GM18519 (cell line): ENCODE results near the gene LSAMP.
"Not testable (repeated sequence)": the region's sequence is repeated elsewhere in the genome, so short reads cannot be mapped to it uniquely, and the experiment has no call there.

Experiments used
- ATAC-seq: cut with Tn5 transposase; IDR thresholded peaks from one replicate; pipeline ENCODE4 v1.9.1; 2021; ENCODE audit warnings: mild to moderate bottlenecking, moderate library complexity; ENCODE audit not compliant: unreplicated experiment, low FRiP score

LSAMP gene

DNA sequence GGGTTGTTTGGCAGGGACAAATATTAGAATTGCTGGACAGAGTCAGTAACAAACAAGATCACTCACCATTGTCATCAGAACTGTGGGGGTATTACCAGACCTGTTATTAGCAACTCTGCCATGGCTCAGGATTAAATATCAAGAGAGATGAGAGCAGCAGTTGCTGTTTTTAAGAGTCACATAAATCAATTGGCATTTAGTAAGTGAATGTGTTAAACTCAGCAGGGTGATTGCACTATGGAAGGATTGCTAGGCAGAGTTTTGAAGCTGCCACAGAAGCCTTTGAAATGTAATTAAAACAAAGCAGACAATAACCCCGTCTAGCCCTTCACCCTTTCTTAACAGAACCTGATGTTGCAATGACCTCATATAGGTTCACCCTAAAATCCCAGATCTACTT is 583.2 kb downstream of the LSAMP start:
- no peak for ATAC-seq

DNA sequence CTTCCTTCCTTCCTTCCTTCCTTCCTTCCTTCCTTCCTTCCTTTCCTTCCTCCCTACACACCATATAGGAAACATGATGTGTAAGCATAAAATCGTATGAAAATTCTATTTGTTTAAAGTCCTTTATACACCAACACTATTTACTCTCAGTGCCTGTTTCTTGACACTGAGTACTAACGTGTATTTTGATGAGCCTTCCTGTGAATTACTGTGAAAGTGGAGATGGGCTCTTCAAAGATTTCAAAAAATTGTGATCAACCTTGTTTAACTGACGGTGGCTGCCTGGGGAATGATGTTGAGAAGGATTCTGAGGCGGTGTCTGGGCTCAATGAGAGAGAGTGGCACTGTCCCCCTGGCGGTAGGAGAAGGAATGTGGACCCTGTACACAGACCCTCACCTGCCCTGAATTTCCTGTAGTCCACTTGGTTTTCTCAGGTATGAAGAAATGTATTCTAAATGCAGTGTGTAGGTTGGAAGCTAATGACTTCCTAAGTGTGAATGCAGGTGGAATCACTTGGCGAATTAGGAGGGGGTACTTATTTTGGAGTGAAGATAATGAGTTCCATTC is 584.0 kb downstream of the LSAMP start:
- ATAC-seq = no peak

- no peak for ATAC-seq
Observed at GRCh38 chr3:115860766-115861165, 584.5 kb downstream of the LSAMP start.

GRCh38 chr3:115859002-115859807 is 586.1 kb downstream of the LSAMP start:
- ATAC-seq = no peak

DNA sequence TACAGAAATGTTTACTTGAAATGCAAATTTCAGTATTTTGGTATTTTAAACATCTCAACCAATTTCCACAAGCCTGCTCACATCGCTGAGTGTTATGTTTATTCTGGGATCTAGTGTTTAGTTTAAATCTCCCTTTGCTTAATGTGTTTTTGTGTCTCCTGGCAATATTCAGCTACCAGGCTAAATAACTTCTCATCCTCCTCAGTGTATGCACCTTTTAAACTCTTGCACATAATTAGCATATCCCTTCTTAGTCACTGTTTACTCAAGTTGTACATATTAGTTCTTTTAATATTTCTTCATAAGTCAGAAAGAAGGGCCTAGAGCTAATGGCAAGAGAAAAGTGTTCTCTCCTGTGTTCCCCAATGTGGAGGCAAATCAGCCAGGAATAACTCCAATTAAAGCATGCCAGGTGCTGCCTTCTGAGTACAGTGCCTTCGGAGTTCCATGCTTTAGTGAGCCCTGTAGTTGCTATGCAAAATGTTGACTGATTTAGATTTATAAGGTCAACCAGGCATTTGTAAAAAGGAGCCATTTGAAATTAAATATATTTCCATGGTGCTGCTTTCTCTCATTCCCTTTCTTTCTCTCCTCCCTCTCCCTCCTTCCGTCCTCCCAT is 587.7 kb downstream of the LSAMP start:
- ATAC-seq = no peak

DNA sequence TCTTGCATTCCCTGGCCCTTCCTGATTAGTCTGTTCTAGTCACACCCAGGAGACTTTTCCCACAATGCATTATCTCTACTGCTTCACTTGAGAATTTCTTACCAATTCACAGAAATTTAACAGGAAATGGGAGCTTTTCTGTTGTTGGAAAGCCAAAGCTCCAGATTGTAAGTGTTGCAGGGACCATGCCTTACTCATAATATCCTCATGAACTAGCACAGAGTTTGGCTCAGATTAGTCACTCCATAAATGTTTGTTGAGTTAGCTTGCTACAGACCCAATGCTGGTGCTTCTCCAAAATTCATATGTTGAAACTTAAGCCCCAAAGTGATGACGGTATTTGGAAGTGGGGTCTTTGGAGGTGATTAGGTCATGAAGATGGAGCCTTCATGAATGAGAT is 589.4 kb downstream of the LSAMP start:
- ATAC-seq = no peak

- no peak for ATAC-seq
Observed at GRCh38 chr3:115853104-115853503, 592.2 kb downstream of the LSAMP start.

GRCh38 chr3:115852278-115852677 is 593.0 kb downstream of the LSAMP start:
- no peak for ATAC-seq

- ATAC-seq = no peak
Observed at GRCh38 chr3:115851571-115851970, 593.7 kb downstream of the LSAMP start.

DNA sequence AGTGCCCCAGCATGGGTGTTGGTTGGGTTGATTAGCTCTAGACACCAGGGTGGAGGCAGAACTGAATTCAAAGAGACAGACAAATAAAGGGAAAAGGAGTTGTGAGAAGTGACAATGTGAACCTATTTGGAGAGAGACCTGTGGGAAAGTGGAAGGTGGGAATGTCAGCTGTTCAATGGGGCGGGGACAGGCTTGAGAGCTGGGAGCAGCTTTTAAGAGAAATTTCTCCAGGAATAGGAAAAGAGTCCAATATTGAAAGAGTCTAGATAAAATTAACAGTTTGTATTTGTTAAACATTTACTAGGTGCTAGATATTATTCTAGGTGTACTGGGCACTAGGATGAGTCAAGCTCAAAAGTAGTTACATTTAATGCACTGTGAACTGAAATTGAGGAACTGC is 596.6 kb downstream of the LSAMP start:
- ATAC-seq = no peak

DNA sequence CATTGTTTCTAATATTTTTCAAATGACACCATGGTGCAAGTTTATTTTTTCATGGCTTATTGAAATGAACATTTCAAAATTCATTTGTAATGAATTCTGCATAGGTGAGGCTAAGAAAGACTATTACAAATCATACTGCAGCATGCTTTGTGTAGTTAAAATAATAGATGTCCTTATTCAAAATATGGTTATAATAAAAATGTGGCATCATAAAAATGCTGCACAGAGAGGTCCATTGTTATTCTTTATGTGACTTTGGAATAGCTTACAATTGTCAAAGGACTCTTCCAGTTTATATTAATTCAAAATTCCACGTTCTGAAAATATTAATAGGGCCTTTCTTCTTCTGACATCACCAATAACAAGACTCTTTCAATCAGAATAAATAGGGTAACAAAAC is 599.3 kb downstream of the LSAMP start:
- ATAC-seq = no peak

DNA sequence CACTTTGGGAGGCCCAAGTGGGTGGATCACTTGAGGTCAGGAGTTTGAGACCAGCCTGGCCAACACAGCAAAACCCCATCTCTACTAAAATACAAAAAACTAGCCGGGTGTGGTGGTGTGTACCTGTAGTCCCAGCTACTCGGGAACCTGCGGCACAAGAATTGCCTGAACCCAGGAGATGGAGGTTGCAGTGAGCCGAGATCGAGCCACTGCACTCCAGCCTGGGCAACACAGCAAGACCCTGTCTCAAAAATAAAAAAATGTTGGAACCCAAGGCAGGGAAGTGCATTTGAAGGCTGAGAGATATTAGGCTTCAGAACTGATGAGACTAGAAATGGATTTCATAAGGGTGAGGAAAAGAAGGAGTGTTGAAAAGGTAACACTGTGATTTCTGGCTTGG is 600.6 kb downstream of the LSAMP start:
- not testable (repeated sequence) for ATAC-seq

DNA sequence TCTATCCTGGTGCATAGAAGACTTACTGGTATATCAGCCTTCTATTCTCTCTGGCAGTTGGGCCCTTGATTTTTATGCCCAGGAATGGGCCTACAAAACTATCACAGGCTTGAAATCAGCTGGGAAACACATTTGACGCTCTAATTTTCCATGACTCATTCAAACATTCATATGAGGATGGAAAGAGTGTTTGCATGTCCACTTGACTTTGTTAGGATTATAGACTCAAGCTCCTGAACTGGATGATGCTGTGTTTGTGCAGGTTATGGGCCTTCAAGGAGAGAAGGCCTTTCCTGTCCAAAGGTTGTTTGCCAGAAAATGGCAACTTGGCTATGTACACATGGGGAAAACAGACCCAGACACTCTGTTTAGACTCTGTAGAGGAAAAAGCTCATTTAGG is 602.1 kb downstream of the LSAMP start:
- no peak for ATAC-seq

DNA sequence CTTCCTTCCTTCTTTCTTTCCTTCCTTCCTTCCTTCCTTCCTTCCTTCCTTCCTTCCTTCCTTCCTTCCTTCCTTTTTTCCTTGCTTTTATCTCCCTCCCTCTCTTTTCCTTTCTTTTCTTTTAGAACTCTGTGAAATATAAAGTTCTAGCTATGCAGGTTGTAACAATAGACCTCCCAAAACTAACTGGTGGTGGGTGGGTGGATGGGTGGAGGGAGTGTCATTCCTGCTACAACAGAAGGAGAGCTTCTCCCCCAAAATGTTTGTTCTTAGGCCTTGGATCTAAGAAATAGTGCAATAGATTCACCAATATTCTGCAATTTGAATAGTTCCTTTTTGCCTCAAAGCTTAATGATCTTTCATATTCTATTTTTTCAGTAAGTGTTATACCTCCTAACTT is 606.0 kb downstream of the LSAMP start:
- no peak for ATAC-seq

DNA sequence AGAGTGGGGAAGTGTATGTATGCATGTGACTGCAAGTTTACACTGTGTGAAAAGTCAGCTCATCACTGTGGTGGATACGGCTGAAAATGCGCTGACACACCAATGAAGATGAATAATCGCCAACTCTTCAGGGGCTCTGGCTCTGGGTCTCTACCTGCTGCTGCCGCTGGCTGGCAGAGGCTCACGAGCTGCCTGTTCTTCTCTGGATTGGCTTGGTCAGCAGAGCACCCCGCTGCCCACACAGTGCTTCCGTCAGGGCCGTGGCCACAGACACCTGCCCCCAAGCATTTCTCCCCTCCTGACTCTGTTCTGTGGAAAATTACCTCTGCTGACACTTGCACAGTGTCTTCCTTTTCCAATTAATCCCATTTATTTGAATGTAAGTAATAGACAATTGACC is 606.5 kb downstream of the LSAMP start:
- no peak for ATAC-seq

GRCh38 chr3:115836944-115837343 is 608.3 kb downstream of the LSAMP start:
- no peak for ATAC-seq

GRCh38 chr3:115835946-115836345 is 609.3 kb downstream of the LSAMP start:
- ATAC-seq = no peak

GRCh38 chr3:115834068-115834467 is 611.2 kb downstream of the LSAMP start:
- ATAC-seq = no peak

- no peak for ATAC-seq
Observed at GRCh38 chr3:115833074-115833473, 612.2 kb downstream of the LSAMP start.

DNA sequence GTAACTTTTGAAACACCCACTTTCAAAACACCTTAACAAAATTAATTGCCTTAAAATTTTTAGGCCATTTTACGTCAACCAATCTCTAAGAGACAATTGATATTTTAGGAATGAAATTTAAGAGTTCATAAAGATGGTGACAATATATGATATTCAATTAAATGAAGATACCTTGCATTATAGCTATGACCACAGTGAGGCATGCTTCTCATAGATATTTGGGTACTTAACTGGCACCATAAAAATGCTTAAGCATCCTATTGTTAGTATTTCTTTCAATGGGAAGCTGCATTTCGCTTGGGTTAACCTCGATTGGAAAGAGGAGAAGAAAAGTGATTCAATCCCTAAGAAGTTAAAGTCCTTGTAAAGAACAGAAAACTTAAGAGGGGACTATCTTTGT is 613.0 kb downstream of the LSAMP start:
- ATAC-seq = no peak

DNA sequence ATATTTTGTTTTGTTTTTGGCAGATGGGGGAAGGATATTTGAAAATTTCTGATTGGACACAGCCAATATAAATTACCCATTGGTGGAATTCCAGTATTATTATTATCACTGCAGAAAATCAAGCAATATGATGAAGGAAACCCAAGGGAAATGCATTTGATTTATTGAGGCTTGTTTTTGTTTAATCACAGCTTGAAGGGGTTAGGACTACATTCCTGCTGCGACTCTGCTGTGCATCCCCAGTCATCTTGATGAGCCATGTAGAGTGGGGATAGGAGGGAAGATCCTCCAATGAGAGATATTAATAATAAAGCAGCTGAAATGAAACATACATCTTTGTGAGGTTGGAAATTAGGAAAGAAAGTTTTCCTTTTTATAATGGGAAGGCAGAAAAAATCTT is 613.4 kb downstream of the LSAMP start:
- no peak for ATAC-seq
